ENCODE measurements around the gene UBN2.

DNA sequence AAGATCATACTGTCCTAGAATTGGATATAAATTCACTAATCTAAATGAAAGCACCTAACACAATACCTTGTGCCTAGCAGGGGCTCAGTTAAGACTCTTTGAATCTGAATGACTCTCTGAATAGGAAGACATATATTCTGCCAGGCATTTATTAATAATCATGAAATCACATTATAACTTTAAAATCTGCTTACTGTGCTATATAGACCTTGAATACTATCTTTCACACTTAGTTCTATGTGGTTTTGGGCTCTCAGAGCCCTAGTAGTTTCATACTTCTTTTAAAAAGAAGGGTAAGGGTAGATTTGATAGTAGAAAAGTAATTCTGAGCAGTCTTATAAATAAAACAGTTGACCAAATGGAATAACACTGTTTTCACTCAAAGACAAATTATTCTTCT, 10.2 kb downstream of the UBN2 start:
- TF ChIP-seq, protein P1, sequence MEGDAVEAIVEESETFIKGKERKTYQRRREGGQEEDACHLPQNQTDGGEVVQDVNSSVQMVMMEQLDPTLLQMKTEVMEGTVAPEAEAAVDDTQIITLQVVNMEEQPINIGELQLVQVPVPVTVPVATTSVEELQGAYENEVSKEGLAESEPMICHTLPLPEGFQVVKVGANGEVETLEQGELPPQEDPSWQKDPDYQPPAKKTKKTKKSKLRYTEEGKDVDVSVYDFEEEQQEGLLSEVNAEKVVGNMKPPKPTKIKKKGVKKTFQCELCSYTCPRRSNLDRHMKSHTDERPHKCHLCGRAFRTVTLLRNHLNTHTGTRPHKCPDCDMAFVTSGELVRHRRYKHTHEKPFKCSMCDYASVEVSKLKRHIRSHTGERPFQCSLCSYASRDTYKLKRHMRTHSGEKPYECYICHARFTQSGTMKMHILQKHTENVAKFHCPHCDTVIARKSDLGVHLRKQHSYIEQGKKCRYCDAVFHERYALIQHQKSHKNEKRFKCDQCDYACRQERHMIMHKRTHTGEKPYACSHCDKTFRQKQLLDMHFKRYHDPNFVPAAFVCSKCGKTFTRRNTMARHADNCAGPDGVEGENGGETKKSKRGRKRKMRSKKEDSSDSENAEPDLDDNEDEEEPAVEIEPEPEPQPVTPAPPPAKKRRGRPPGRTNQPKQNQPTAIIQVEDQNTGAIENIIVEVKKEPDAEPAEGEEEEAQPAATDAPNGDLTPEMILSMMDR (IDR thresholded peaks at IDR 0.05): no peak
- no peak for TF ChIP-seq POLR2A (IDR thresholded peaks at IDR 0.05)

Data from thyroid gland (tissue), 4 donors.